Activated CD4-positive, CD25-positive, alpha-beta regulatory T cell treated with anti-CD3 and anti-CD28 coated beads, Interleukin-2, amount 50 U/mL, for 16 hours (primary cell): ENCODE data around the gene THAP6.
"Not testable (repeated sequence)": the region's sequence is repeated elsewhere in the genome, so short reads cannot be mapped to it uniquely, and the experiment has no call there.

ENCODE experiments used
- DNase-seq: peaks from one replicate; pipeline ENCODE4 v3.0.0-alpha.2; 2020; ENCODE audit warnings: low read depth, low spot score

THAP6 gene

DNA sequence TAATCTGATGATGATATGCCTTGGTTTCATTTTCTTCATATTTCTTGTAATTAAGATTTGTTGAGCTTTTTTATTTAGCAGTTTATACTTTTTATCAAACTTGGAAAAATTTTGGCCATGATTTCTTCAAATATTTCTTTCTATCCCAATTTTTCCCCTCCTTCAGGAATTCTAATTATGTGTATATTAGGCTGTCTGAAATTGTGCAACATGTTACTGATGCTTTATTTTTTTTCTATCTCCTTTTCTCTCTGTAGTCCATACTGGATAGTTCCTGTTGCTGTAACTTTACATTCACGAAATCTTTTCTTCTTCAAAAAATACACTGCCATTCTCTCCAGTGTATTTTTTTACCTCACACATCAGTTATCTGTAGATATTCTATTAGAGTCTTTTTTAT is 10.8 kb downstream of the THAP6 start:
- DNase-seq: no peak

DNA sequence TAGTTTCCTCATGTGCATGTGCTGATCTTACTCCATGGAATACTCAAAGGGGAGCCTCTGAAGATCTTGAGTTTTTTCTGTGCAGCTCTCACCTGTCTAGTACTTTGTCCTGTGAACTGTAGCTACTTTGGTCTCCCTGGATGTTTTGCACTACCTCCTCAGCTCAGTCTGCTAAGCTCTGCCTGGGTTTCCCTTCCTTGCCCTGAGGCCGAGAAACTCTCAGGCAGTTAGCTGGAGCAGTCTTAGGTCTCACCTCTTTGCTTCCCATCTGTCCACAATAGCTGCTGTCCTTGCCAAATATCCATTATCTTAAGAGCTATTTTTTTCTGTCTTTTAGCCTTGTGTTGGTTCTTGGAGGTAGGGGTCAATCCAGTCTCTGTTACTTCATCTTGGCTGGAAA is 11.6 kb downstream of the THAP6 start:
- no peak for DNase-seq

DNA sequence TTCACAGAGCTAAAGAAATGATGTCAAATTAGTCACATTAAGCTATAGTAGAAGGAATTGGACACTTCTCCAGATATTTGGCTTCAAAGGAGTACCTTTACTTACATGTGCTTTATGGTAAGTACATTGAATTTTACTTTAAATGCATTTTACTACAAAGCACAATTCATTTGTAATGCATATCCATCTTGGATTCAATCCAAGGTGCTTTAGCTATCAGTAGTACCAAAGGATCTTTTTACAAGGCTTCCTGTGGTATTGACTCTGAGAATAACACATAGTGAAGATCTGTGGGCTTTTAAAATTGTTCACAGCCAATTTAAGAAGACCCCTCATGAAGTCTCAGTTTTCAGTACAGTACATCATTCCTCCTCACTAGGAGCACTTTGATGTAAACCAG is 13.2 kb downstream of the THAP6 start:
- no peak for DNase-seq

DNA sequence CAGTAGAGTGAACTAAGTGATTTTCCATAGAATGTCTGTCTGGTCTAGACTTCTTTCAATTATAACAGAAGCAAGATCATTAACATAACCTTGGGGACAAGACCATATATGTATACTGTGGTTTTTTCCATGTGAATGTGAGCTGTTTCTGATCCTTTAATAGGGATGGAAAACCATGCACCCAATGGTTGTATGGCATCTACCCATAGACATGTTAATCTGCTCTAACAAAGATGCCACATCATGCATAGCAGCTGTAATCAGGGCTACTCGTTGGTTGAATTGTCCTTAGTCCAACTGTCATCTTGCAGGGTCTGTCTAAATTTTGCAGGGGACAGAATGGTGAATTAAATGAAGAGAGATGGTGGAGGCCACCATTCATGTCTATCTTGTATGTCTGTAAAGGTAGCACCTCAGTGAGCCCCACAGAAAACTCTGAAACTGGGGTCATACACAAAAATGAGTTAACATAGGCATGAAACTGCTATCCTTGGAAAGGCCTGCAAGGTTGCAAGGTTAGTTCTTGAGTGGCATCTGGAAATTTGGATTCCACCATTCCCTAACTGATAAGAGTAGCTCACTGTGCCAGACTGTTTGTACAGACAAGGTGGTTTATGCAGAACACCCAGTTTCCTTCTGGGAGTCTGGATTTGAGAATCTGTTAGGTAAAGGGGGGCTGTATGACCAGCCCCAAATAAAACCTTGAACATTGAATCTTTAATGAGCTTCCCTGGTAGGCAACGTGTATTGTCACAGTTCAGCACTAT is 16.5 kb downstream of the THAP6 start:
- no peak for DNase-seq

DNA sequence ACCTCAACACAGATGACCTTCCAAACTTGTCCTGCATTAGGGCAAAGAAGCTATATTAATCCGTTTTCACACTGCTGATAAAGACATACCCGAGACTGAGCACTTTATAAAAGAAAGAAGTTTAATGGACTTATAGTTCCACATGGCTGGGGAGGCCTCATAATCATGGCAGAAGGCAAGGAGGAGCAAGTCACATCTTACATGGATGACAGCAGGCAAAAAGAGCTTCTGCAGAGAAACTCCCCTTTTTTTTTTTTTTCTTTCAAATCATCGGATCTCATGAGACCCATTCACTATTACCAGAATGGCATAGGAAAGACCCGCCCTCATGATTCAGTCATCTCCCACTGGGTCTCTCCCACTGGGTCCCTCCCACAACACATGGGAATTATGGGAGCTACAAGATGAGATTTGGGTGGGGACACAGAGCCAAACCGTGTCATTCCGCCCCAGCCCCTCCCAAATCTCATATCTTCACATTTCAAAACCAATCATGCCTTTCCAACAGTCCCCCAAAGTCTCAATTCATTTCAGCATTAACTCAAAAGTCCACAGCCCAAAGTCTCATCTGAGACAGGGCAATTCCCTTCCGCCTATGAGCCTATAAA is 17.4 kb downstream of the THAP6 start:
- DNase-seq: not testable (repeated sequence)

DNA sequence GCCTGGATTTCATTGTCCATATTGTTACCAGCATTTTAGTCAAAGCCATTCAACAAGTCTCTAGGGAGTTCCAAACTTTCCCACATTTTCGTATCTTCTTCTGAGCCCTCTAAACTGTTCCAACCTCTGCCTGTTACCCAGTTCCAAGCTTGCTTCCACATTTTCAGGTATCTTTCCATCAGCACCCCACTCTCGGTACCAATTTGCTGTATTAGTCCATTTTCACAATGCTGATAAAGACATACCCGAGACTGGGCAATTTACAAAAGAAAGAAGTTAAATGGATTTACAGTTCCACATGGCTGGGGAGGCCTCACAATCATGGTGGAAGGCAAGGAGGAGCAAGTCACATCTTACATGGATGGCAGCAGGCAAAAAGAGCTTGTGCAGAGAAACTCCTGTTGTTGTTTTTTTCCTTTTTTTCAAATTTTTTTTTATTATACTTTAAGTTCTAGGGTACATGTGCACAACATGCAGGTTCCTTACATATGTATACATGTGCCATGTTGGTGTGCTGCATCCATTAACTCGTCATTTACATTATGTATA is 19.1 kb downstream of the THAP6 start:
- DNase-seq: not testable (repeated sequence)

DNA sequence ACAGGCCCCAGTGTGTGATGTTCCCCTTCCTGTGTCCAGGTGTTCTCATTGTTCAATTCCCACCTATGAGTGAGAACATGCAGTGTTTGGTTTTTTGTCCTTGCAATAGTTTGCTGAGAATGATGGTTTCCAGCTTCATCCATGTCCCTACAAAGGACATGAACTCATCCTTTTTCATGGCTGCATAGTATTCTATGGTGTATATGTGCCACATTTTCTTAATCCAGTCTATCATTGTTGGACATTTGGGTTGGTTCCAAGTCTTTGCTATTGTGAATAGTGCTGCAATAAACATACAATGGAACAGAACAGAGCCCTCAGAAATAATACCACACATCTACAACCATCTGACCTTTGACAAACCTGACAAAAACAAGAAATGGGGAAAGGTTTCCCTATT is 19.7 kb downstream of the THAP6 start:
- DNase-seq: not testable (repeated sequence)

DNA sequence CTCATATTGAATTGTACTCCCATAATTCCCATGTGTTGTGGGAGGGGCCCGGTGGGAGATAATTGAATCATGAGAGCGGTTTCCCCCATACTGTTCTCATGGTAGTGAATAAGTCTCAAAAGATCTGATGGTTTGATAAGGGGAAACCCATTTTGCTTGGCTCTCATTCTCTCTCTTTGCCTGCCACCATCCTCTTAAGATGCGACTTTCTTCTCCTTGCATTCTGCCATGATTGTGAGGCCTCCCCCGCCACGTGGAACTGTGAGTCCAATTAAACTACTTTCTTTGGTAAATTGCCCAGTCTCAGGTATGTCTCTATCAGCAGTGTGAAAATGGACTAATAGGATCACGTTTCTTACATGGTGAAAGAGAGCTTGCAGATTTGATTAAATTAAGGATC is 23.0 kb downstream of the THAP6 start:
- DNase-seq: not testable (repeated sequence)

DNA sequence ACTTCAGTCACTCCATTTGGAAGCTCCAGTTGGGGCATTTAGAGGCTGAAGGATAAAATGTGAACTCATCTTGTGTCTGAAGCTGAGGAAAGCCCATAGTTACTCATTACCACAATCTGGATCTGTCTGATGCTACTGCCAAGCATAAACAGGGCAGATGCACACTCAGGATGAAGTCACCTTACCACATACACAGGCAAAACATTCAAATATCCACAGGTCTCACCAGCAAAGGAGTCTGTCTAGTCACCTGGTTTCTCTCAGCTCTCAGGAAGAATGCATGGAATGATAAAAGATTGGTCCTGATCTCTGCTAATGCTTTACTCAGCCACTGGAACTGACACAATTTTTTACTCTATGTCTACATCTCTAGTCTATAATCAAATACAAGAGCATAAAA is 28.6 kb downstream of the THAP6 start:
- DNase-seq: no peak

DNA sequence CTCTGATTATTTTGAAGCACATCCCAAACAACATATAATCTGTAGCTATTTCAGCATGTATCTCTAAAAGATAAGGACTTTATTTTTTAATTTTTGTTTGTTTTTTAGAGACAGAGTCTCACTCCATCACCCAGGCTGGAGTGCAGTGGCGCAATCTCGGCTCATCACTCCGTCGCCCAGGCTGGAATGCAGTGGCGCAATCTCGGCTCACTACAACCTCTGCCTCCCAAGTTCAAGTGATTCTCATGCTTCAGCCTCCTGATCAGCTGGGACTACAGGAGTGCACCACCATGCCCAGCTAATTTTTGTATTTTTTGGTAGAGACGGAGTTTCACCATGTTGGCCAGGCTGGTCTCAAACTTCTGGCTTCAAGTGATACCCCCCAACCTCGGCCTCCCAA is 29.9 kb downstream of the THAP6 start:
- not testable (repeated sequence) for DNase-seq

DNA sequence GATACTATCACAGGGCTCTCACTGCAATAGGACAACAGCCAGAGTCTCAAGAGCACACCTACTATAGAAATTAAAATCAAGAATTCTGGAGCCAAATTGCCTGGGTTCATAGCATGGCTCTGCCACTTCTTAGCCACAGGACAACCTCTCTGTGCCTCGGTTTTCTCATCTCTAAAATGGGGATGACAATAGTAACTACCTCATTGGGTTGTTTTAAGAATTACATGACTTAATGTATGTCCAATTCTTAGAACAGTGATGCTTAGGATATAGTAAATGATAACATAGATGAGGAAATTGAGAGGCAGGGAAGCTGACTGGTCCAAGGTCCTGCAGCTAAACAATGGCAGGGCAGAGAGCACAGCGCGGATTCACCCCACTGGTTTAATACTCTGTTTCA is 30.6 kb downstream of the THAP6 start:
- DNase-seq: no peak

DNA sequence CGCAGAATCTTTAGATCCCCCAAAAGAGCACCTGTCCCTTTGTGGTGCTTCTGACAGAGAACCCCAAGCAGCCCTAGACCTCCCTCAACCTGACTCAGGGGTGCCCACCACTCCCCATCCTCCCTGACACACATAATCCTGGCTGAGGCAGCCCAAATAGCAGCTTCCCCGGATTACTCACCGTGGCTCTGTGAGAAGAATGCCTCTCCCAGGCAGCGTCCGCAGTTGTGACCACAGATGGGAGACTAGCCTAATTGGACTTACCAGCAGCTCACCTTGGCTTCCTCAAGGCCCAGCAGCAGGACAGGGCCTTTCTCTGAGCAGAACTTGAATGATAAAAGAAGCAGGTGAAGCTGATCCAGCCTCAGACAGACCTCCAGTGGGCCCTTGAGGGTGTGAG is 31.3 kb downstream of the THAP6 start:
- DNase-seq: no peak

DNA sequence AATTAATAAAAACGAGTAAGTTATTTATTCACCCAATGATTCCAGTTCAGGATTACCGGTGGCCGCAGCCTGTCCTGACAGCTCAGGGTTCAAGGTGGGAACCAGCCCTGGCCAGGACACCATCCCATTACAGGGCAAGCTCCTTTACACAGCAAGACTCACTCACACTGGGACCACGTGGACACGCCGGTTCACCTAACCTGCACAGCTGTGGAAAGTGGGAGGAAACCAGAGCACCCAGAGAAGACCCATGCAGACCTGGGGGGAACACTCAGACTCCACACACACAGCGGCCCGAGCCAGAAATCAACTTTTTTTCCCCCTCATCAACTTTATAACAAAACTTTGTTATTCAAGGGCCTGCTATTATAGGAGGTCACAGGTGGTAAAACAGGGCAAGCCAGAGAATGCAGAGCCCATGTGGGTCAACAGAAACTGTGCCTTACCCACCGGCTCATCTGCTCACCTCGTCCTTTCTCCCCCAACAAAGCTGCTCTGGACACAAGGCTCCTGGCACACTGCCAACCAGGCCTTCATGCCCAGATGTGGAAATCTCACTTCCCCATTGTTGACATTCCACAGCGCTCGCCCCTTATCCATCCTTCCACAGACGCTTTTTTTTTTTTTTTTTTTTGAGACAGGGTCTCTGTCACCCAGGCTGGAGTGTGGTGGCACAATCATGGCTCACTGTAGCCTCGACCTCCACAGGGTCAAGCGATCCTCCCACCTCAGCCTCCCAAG is 33.5 kb downstream of the THAP6 start:
- DNase-seq: no peak

DNA sequence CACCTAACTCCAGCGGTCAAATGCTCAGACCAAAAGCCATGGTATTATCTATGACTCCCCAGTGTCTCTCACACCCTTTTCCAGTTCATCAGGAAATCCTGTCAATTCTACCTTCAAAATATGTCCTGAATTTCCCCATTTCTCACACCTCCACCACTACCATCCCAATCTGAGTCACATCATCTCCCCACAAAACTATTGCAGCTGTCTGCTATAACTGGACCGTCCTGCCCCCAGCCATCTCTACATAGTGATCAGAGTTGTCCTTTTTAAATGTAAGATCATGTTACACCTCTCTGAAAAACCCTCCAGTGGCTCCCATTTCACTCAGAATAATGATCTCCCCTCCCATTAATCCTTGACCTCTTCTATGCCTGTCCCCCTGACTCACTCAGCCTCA is 34.7 kb downstream of the THAP6 start:
- no peak for DNase-seq

DNA sequence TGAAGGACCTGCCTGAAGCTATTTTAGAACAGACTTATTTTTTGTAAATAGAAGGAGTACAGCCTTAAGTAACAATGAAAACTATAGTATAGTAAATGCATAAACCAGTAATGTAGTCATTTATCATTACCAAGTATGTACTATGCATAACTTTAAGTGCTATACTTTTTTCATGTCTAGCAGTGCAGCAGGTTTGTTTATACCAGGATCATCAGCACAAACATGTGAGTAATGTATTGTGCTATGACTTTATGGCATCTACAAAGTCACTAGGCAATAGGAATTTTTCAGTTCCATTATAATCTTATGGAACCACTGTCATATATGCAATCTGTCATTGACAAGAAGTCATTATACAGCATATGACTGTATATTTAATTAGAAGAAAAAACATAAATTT is 38.2 kb downstream of the THAP6 start:
- no peak for DNase-seq

DNA sequence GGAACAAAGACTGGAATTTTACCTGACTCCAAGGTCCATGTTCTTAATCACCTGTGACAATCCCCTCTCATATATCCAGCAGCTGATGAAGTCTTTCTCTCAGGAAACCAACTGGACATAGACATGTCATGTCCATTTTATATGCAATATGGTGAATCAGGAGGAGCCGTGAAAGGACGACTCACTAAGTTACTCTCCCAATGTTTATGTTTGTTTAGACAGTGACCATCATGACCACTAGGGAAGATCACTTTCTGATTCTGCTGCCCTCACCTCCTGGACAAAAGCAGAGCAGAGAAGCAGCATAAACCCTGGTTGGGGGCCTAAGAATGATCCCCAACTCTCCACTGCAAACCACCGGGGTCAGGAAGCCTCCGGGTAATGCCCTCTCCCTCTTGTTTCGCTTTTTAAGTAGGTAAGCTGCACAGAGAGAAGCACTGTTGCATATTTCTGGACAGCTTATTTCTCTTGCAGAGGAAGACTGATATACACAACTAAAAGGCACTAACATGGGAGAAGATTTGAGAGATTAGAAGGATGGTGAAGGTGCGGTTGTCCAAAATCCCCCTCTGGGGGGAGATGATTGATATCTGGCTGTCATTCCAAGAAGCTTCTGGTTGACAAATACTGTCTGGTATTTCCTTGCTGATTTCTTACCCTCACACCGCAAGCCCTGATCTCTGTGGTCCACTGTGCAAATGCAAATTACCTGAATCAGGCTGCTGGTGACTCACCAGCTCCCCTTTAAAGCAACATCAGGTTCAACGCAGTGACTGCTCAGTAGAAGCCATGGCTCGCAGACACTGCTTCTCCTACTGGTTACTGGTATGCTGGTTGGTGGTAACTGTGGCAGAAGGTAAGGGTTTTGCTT is 41.3 kb downstream of the THAP6 start, which contains the start of gene ODAPH:
ODAPH (plus strand) TSS at position 773 of the 871 bp plus-strand sequence; CDS start at position 790, 17 bp downstream.
- no peak for DNase-seq

DNA sequence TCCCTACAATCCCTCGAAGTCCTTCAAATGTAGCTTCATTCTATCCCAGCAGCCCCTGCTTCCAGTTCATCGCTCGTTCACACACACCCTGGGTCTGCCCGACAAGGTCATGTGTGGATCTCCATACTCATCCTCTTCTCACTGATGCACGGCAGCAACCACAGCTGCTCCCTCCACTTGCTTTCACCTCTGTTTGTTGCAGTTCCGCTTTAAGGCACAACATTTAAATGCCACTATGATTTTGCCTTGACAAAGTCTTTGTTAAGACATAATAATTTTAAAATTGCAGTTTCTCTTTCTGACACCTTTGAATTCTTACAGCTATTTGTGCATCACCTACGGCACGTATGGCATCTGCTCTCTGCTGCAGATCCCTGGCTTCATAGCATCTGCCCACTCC is 43.4 kb downstream of the THAP6 start:
- no peak for DNase-seq

DNA sequence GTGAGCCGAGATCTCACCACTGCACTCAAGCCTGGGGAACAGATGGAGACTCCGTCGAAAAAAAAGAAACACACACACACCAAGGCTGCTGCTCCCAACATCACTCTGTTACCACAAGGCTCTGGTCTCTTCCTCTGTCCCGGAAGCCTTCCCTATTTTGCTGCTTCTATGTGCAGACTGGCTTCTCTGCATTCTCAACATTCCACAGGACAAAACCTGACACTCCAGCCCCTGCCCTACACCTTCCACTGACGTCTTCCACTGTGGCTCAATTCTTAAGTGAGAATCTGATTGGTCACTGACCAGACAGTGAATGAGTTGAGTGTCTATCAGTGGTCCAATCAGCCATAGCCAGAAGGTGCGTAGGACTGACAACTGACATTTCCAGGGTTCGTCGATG is 47.5 kb downstream of the THAP6 start:
- no peak for DNase-seq

DNA sequence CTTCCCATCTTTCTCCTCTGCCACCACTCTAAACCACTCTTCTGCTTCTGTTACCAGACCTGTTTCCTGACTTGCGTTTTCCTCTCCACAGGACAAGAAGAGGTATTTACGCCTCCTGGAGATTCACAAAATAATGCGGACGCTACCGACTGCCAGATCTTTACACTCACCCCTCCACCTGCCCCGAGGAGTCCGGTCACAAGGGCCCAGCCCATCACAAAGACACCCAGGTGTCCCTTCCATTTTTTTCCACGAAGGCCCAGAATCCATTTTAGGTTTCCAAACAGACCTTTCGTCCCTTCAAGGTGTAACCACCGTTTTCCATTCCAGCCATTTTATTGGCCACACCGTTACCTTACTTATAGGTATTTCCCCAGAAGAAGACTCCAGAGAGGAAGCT is 49.8 kb downstream of the THAP6 start:
- DNase-seq: no peak

DNA sequence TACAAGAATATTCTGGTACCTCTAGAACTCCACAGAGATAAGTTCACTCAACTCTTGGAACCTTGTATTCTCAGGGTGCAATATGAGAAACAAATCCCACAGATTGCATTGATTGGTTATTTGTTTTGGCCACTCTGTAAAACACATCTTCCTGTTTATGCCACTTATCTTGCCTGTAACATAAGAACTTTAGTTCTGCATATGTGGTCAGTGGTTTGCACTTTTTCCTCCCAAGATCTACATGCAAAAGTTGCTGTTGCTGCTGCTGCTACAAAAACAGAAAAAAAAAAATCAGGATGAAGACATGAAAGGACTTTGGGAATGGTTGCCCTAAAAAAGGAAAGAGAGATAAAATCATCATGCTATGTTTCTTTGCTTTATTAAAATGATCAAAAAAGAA is 51.2 kb downstream of the THAP6 start:
- DNase-seq: no peak

DNA sequence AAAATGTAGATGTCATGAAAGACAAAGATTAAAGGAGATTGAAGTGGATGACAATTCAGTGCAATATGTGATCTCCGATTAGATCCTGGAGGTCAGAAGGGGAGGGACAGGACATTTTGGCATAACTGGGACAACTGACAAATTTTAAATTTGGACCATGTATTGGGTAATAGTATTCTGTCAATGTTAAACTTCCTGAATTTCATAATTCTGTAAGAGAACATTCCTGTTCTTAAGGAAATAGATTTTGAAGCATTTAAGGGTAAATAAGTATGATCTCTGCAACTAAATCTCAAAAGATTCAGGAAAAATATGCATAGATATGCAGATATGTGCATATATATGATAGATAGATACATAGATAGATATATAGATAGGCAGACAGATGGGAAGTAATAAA is 52.6 kb downstream of the THAP6 start:
- no peak for DNase-seq
